ENCODE results near the gene MYG1. TPM values are rescaled to one million over a fixed set of nuclear protein-coding genes. Genes with fewer than 3 reads are reported as not detected.

Gene MYG1
- total RNA-seq, 2 experiments from 2014 or later, result 49.0 to 53.7 TPM

DNA sequence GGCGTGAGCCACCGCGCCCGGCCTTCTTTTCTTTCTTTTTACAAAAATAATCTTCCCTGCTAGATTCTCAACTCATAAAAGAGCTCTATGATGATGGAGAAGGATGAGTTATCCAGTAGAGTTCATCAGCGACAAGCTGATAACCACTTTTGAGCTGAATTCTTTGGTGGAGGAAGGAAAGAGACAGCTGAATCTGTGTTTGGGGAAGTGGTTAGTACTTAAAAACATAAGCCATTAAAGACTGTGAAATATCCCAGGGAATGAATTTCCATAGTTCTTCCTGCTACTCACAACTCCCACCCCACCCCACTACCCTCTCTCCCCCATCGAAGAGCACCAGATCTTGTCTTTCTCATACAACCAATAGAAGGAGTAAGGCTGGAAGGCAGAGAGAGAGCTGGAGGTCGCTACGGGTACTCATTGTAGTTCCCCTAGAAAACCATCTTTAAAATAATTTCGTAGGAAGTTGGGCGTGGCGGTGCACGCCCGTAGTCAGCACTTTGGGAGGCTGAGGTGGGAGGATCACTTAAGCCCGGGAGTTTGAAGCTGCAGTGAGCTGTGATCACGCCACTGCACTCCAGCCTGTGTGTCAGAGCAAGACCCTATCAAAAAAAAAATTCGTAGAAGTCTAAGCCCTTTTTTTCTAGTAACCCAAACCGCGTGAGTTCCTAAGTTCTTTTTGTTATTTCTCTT, 32.0 kb upstream of the MYG1 start:
- ChIA-PET POLR2A (interaction anchor here (0.7 to 7.0 kb wide), 26 partner anchors 9 to 408 kb away, joined by 3 to 93 read pairs (median 6); partner anchors contain the start of genes AAAS, ATP5MC2, CSAD and EIF4B), CTCF (interaction anchor here (0.6 to 8.0 kb wide), 22 partner anchors 9 to 213 kb away, joined by 3 to 201 read pairs (median 4); partner anchors contain the start of genes AAAS, CSAD and ZNF740)
- Mint-ChIP-seq H3K4me1 (peaks cover 50% of the 10 kb centered on the region), H3K36me3 (ENCODE audit: low read depth) (peaks cover 41% of the 10 kb centered on the region), H3K4me3 (peak overlapping the region; percentile 98), H3K27me3 (no peaks in the 10 kb centered on the region), H3K27ac (peak overlapping the region; percentile 90), H3K9me3 (no peaks in the 10 kb centered on the region)
- peak; percentile 54 for DNase-seq

DNA sequence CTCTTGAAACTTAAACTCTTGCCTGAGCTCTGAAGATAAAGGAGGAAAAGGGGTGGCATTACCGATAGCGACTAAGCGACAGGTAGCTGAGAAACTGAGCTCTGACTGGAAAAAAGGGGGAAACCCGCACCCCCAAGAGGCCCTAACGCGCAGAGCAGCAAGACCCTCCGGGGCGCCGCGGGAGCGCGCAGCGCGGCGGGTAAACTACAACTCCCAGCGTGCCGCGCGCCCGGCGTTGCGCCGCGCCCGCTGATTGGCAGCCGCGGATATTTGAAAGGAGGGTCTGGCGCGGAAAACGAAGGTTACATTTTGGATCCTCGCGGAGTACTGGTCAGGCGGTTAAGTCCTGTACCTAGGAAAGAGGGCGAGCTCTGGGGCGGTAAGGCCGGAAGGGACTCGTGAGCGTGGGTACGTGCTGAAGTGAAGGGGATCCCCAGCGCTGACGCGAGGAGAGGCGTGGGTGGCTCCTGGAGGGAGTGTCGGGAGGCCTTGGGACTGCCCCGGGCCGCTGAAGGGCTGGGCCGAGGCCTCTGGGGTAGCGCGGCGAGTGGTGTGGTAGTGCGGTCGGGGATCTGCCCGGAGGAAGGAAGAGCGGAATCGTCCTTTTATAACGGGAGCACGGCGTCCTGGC, 31.4 kb upstream of the MYG1 start, which contains the start of gene ESPL1:
Gene ESPL1 (plus strand): TSS at position 301 of the 631 bp plus-strand sequence. CDS start 468 bp downstream, outside the sequence.
- ChIA-PET POLR2A (interaction anchor here (0.7 to 7.0 kb wide), 28 partner anchors 9 to 408 kb away, joined by 3 to 93 read pairs (median 6); partner anchors contain the start of genes AAAS, ATP5MC2, CSAD and EIF4B), CTCF (interaction anchor here (0.8 to 8.0 kb wide), 23 partner anchors 9 to 214 kb away, joined by 3 to 201 read pairs (median 5); partner anchors contain the start of genes AAAS, CSAD, PFDN5 and ZNF740)
- DNase-seq, result peak; percentile 87
- H3K27me3 Mint-ChIP-seq, result no peaks in the 10 kb centered on the region
- H3K36me3 Mint-ChIP-seq (ENCODE audit: low read depth), result peaks cover 44% of the 10 kb centered on the region
- no peaks in the 10 kb centered on the region for H3K9me3 Mint-ChIP-seq
- H3K4me1 Mint-ChIP-seq, result peaks cover 53% of the 10 kb centered on the region
- H3K4me3 Mint-ChIP-seq, result peak within 1 kb of the TSS; percentile 98
- peak within 1 kb of the TSS; percentile 90 for H3K27ac Mint-ChIP-seq

GRCh38 chr12:53268630-53269562, 30.6 kb upstream of the MYG1 start:
- no peaks in the 10 kb centered on the region for H3K9me3 Mint-ChIP-seq
- CTCF ChIA-PET, result interaction anchor here (0.8 to 8.0 kb wide), 16 partner anchors 8 to 215 kb away, joined by 3 to 201 read pairs (median 6); partner anchors contain the start of genes AAAS, CSAD, PFDN5 and ZNF740
- H3K4me3 Mint-ChIP-seq, result peak overlapping the region; percentile 98
- DNase-seq, result no peak
- H3K27me3 Mint-ChIP-seq, result no peaks in the 10 kb centered on the region
- peak overlapping the region; percentile 90 for H3K27ac Mint-ChIP-seq
- H3K36me3 Mint-ChIP-seq (ENCODE audit: low read depth), result peaks cover 49% of the 10 kb centered on the region
- POLR2A ChIA-PET, result interaction anchor here (0.7 to 7.0 kb wide), 22 partner anchors 10 to 225 kb away, joined by 3 to 93 read pairs (median 8); partner anchors contain the start of genes AAAS, CSAD, ITGB7 and MYG1
- H3K4me1 Mint-ChIP-seq, result peaks cover 53% of the 10 kb centered on the region

DNA sequence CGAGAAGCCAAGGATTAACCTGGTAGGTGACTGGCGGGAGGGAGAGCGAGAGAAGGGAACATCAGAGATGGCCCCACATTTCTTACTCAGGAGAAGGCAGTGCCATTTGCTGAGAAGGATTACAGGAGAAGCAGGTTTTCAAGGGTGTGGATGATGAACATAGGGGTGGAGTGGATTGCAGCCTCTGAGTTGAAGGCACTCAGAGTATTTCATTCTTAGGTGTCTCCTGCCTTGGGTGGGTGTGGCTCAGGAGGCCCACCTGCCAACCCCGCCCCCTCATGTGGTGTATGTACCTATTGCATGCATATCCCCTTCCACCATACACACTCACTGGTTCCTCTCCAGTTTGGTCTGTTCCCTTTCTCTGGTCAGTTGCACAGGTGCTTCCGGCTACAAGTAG, 25.1 kb upstream of the MYG1 start:
- no peak for DNase-seq
- H3K27ac Mint-ChIP-seq, result no peak overlapping the region
- H3K27me3 Mint-ChIP-seq, result no peaks in the 10 kb centered on the region
- no peak overlapping the region for H3K4me3 Mint-ChIP-seq
- peaks cover 85% of the 10 kb centered on the region for H3K36me3 Mint-ChIP-seq (ENCODE audit: low read depth)
- ChIA-PET POLR2A (no interaction called here), CTCF (no interaction called here)
- H3K9me3 Mint-ChIP-seq, result no peaks in the 10 kb centered on the region
- H3K4me1 Mint-ChIP-seq, result peaks cover 39% of the 10 kb centered on the region

DNA sequence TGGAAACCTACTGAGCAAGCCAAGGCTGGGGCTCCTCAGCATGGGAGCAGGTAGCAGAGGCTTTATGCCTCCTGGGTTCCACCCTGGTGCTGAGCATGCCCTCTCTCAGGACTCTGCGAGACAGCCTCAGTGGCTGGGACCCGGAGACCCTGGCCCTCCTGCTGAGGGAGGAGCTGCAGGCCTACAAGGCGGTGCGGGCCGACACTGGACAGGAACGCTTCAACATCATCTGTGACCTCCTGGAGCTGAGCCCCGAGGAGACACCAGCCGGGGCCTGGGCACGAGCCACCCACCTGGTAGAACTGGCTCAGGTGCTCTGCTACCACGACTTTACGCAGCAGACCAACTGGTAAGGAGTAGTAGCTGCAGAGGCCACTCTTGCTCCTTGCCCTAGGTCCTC, 23.0 kb upstream of the MYG1 start:
- Mint-ChIP-seq H3K27ac (no peak overlapping the region), H3K4me1 (peaks cover 22% of the 10 kb centered on the region), H3K36me3 (ENCODE audit: low read depth) (peaks cover 76% of the 10 kb centered on the region), H3K27me3 (no peaks in the 10 kb centered on the region), H3K9me3 (no peaks in the 10 kb centered on the region), H3K4me3 (no peak overlapping the region)
- POLR2A ChIA-PET, result interaction anchor here (0.8 to 2.6 kb wide), 4 partner anchors 10 to 40 kb away, joined by 3 to 8 read pairs (median 3); partner anchors contain the start of gene PFDN5
- DNase-seq, result no peak
- CTCF ChIA-PET, result interaction anchor here (1.2 to 3.0 kb wide), 3 partner anchors 8 to 65 kb away, joined by 3 to 9 read pairs (median 9); partner anchors contain the start of genes AAAS and ESPL1

DNA sequence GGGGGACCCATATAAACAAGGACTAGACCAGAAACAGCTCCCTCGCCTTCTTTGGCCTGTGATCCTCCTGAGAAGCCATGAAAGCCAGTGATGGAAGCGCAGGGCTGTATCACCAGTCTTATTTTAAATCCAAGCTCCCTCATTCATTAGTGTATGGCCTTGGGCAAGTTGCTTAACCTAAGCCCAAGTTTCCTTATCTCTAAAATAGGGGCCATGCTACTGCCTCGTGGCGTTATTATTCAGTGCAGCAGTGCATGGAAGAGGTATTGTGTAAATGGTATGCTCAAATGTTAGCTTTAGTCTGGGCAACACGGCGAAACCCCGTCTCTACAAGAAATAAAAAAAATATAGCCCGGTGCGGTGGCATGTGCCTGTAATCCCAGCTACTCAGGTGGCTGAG, 21.5 kb upstream of the MYG1 start:
- H3K36me3 Mint-ChIP-seq (ENCODE audit: low read depth), result peaks cover 79% of the 10 kb centered on the region
- no peaks in the 10 kb centered on the region for H3K27me3 Mint-ChIP-seq
- DNase-seq, result no peak
- ChIA-PET CTCF (interaction anchor here (0.8 to 3.0 kb wide), 5 partner anchors 9 to 66 kb away, joined by 3 to 9 read pairs (median 3); partner anchors contain the start of genes AAAS and ESPL1), POLR2A (interaction anchor here (1.2 to 3.4 kb wide), 5 partner anchors 9 to 69 kb away, joined by 3 to 38 read pairs (median 4); partner anchors contain the start of gene ESPL1)
- H3K4me1 Mint-ChIP-seq, result peaks cover 12% of the 10 kb centered on the region
- H3K4me3 Mint-ChIP-seq, result no peak overlapping the region
- H3K27ac Mint-ChIP-seq, result no peak overlapping the region
- no peaks in the 10 kb centered on the region for H3K9me3 Mint-ChIP-seq

DNA sequence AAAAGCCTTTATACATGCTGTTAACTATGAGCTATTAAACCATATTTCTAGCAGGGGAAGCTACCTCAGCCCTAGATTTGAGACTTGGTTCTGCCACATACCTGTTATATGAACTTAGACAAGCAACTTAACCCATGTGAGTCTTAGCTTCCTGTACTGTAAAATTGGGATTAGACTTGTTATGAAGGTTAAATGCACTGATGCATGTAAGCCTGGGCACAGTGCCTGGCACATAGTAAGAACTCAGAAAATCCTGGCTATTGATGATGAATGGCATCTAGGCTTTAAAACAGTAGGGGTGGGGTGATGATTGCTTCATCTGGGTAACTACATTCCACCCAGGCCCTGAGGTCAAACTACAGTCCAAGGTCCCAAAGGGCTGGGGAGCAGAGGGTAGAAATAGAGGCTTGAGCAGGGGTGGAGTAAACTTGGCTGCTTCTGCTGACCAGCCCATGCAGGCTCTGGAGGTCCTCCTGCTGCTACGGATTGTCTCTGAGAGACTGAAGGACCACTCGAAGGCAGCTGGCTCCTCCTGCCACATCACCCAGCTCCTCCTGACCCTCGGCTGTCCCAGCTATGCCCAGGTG, 20.1 kb upstream of the MYG1 start:
- ChIA-PET CTCF (interaction anchor here (1.0 to 3.0 kb wide), 5 partner anchors 11 to 68 kb away, joined by 3 to 9 read pairs (median 6); partner anchors contain the start of gene ESPL1), POLR2A (interaction anchor here (1.4 to 3.4 kb wide), 2 partner anchors 11 to 25 kb away, joined by 3 to 38 read pairs; partner anchors contain the start of gene ESPL1)
- H3K27me3 Mint-ChIP-seq, result no peaks in the 10 kb centered on the region
- no peak for DNase-seq
- no peak overlapping the region for H3K27ac Mint-ChIP-seq
- peaks cover 8% of the 10 kb centered on the region for H3K4me1 Mint-ChIP-seq
- no peaks in the 10 kb centered on the region for H3K9me3 Mint-ChIP-seq
- H3K4me3 Mint-ChIP-seq, result no peak overlapping the region
- H3K36me3 Mint-ChIP-seq (ENCODE audit: low read depth), result peaks cover 82% of the 10 kb centered on the region

DNA sequence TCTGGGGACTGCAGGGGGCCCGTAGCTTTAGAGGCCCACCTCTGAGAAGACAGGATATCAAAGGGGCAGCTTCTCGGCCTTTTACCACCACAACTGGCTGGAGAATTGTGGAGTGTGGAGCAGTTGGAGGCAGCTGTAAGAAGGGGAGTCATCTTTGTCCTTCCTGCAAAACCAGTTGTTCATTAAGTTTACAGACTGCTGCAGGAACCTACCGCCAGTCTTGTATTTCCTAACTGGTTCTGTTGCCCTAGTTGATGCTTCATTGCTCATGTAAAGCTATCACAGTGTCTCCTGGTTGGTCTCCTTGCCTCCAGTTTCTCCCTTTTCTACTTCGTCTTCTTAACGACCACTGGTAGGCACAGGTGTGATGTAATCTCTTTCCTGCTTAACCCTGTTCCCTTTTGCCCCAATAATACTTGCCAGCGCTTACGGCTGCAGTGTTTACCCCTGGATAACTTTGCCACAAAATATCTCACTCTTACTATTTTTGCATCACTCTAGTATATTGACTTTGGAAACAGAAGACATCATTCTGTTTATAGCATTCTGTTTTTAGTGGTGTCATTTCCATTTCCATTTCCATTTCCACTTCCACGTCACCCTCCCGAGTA, 19.5 kb upstream of the MYG1 start:
- Mint-ChIP-seq H3K36me3 (ENCODE audit: low read depth) (peaks cover 79% of the 10 kb centered on the region), H3K27ac (no peak overlapping the region), H3K9me3 (no peaks in the 10 kb centered on the region), H3K27me3 (no peaks in the 10 kb centered on the region), H3K4me3 (no peak overlapping the region), H3K4me1 (peaks cover 4% of the 10 kb centered on the region)
- CTCF ChIA-PET, result interaction anchor here (1.0 to 1.5 kb wide), 4 partner anchors 12 to 66 kb away, joined by 3 to 7 read pairs (median 4); partner anchors contain the start of gene ESPL1
- no peak for DNase-seq
- POLR2A ChIA-PET, result interaction anchor here (1.4 to 3.4 kb wide), 2 partner anchors 11 to 25 kb away, joined by 3 to 38 read pairs; partner anchors contain the start of gene ESPL1

DNA sequence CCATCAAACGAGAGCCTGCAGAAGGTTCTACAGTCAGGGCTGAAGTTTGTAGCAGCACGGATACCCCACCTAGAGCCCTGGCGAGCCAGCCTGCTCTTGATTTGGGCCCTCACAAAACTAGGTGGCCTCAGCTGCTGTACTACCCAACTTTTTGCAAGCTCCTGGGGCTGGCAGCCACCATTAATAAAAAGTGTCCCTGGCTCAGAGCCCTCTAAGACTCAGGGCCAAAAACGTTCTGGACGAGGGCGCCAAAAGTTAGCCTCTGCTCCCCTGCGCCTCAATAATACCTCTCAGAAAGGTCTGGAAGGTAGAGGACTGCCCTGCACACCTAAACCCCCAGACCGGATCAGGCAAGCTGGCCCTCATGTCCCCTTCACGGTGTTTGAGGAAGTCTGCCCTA, 13.0 kb upstream of the MYG1 start:
- no peaks in the 10 kb centered on the region for H3K9me3 Mint-ChIP-seq
- no peak overlapping the region for H3K27ac Mint-ChIP-seq
- ChIA-PET POLR2A (interaction anchor here (1.3 to 3.0 kb wide), 9 partner anchors 9 to 127 kb away, joined by 3 to 9 read pairs (median 5); partner anchors contain the start of gene PFDN5), CTCF (interaction anchor here (1.1 to 10.6 kb wide), 6 partner anchors 9 to 127 kb away, joined by 3 to 105 read pairs (median 5); partner anchors contain the start of gene ESPL1)
- H3K4me3 Mint-ChIP-seq, result no peak overlapping the region
- H3K4me1 Mint-ChIP-seq, result peaks cover 12% of the 10 kb centered on the region
- DNase-seq, result no peak
- H3K36me3 Mint-ChIP-seq (ENCODE audit: low read depth), result peaks cover 68% of the 10 kb centered on the region
- no peaks in the 10 kb centered on the region for H3K27me3 Mint-ChIP-seq

GRCh38 chr12:53287741-53288216, 11.7 kb upstream of the MYG1 start:
- H3K36me3 Mint-ChIP-seq (ENCODE audit: low read depth), result peaks cover 67% of the 10 kb centered on the region
- peak overlapping the region; percentile 45 for H3K27ac Mint-ChIP-seq
- CTCF ChIA-PET, result interaction anchor here (0.9 to 10.6 kb wide), 11 partner anchors 12 to 221 kb away, joined by 3 to 105 read pairs (median 4); partner anchors contain the start of genes AAAS, ESPL1 and MYG1
- peak; percentile 76 for DNase-seq
- H3K4me1 Mint-ChIP-seq, result peaks cover 12% of the 10 kb centered on the region
- POLR2A ChIA-PET, result interaction anchor here (0.8 to 3.0 kb wide), 8 partner anchors 10 to 129 kb away, joined by 3 to 9 read pairs (median 4); no protein-coding TSS in a partner anchor
- no peaks in the 10 kb centered on the region for H3K27me3 Mint-ChIP-seq
- no peak overlapping the region for H3K4me3 Mint-ChIP-seq
- no peaks in the 10 kb centered on the region for H3K9me3 Mint-ChIP-seq

DNA sequence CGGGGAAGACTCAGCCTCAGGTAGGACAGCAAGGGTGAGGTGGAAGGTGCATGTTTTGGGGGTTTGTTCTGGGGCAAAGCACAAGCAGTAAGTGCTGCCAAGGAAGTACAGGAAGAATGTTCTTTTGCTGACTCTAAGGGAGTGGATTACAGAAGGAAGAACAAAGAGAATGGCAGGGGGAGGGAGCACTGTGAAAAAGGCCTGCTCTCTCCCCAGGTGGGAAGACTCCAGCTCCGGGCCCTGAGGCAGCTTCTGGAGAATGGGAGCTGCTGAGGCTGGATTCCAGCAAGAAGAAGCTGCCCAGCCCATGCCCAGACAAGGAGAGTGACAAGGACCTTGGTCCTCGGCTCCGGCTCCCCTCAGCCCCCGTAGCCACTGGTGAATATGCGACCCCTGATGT, 11.2 kb upstream of the MYG1 start:
- H3K4me3 Mint-ChIP-seq, result no peak overlapping the region
- no peak overlapping the region for H3K27ac Mint-ChIP-seq
- ChIA-PET POLR2A (interaction anchor here (0.8 to 3.0 kb wide), 8 partner anchors 10 to 129 kb away, joined by 3 to 9 read pairs (median 4); no protein-coding TSS in a partner anchor), CTCF (interaction anchor here (0.8 to 10.6 kb wide), 10 partner anchors 11 to 222 kb away, joined by 3 to 105 read pairs (median 4); partner anchors contain the start of genes AAAS, ESPL1 and MYG1)
- no peaks in the 10 kb centered on the region for H3K27me3 Mint-ChIP-seq
- H3K4me1 Mint-ChIP-seq, result peaks cover 12% of the 10 kb centered on the region
- no peaks in the 10 kb centered on the region for H3K9me3 Mint-ChIP-seq
- DNase-seq, result no peak
- peaks cover 67% of the 10 kb centered on the region for H3K36me3 Mint-ChIP-seq (ENCODE audit: low read depth)
